CD4-positive, CD25-positive, alpha-beta regulatory T cell (primary cell): ENCODE results near the gene KCNK10. TPM values are rescaled to one million over a fixed set of nuclear protein-coding genes. Genes with fewer than 3 reads are reported as not detected.

Experiments used
- ATAC-seq, 2 donors: fragments of 150-1000 bp; cut with Tn5 transposase; one replicate each; pipeline ENCODE4 v1.10.0; 2021; ENCODE audit warnings: low read depth in 2 of 2, moderate number of reproducible peaks in 2 of 2, moderate library complexity in 1 of 2
- DNase-seq, 3 donors: peaks; one replicate each; pipeline versions ENCODE4 v3.0.0 to v3.0.0-alpha.2; 2012 to 2022; ENCODE audit warnings: mixed read lengths in 1 of 3
- H3K27ac ChIP-seq: one replicate; pipeline ENCODE4 v1.7.0; 2013; ENCODE audit warnings: mild to moderate bottlenecking, low read length; ENCODE audit not compliant: insufficient read depth, poor library complexity, severe bottlenecking
- H3K27me3 ChIP-seq: one replicate; pipeline ENCODE4 v1.7.0; 2013; ENCODE audit warnings: low read length; ENCODE audit not compliant: control insufficient read depth, insufficient read depth
- H3K36me3 ChIP-seq: one replicate; pipeline ENCODE4 v1.7.0; 2013; ENCODE audit warnings: mild to moderate bottlenecking, low read length, moderate library complexity; ENCODE audit not compliant: control insufficient read depth, insufficient read depth
- H3K4me1 ChIP-seq: 2 replicates; pipeline ENCODE4 v1.7.0; 2013; ENCODE audit warnings: mild to moderate bottlenecking, low read length; ENCODE audit not compliant: insufficient read depth, control insufficient read depth, poor library complexity, severe bottlenecking
- H3K4me3 ChIP-seq: one replicate; pipeline ENCODE4 v1.7.0; 2013; ENCODE audit warnings: low read depth, mild to moderate bottlenecking, low read length, moderate library complexity
- H3K9me3 ChIP-seq, 2 experiments: 1 replicate in 1 of 2; 2 replicates in 1 of 2; pipeline ENCODE4 v1.7.0; 2013; ENCODE audit warnings: low read length in 2 of 2, mild to moderate bottlenecking in 1 of 2, moderate library complexity in 1 of 2; ENCODE audit not compliant: control insufficient read depth in 2 of 2
- H3K27ac Mint-ChIP-seq, 3 donors: one replicate each; pipeline ENCODE4 v1.8.0; 2020 to 2022; ENCODE audit warnings: mild to moderate bottlenecking in 3 of 3, mixed read lengths in 3 of 3, moderate library complexity in 2 of 3
- H3K27me3 Mint-ChIP-seq: one replicate; pipeline ENCODE4 v1.8.0; 2022; ENCODE audit warnings: mild to moderate bottlenecking, mixed read lengths
- H3K36me3 Mint-ChIP-seq: one replicate; pipeline ENCODE4 v1.8.0; 2020; ENCODE audit warnings: mixed read lengths
- H3K4me1 Mint-ChIP-seq, 4 donors: one replicate each; pipeline ENCODE4 v1.8.0; 2020 to 2022; ENCODE audit warnings: mixed read lengths in 4 of 4, mild to moderate bottlenecking in 1 of 4
- H3K4me3 Mint-ChIP-seq, 4 donors: one replicate each; pipeline ENCODE4 v1.8.0; 2020 to 2022; ENCODE audit warnings: mild to moderate bottlenecking in 4 of 4, mixed read lengths in 4 of 4, moderate library complexity in 3 of 4
- H3K9me3 Mint-ChIP-seq, 7 donors: one replicate each; pipeline ENCODE4 v1.8.0; 2020 to 2022; ENCODE audit warnings: mixed read lengths in 7 of 7, mild to moderate bottlenecking in 3 of 7, moderate library complexity in 2 of 7
- polyA plus RNA-seq, 4 donors: library from polyadenylated mRNA; unstranded; fragments of 300-500 nt; fragmentation: Illumina TruSeq; gene quantifications; one replicate each; pipeline ENCODE4 v1.2.3, GENCODE V29; 2021
- total RNA-seq: library from RNA; stranded (reverse); gene quantifications from one replicate; pipeline ENCODE4 v1.2.3, GENCODE V29; 2022

Gene KCNK10
- total and polyA plus RNA-seq, 5 donors from 2014 or later = not detected

DNA sequence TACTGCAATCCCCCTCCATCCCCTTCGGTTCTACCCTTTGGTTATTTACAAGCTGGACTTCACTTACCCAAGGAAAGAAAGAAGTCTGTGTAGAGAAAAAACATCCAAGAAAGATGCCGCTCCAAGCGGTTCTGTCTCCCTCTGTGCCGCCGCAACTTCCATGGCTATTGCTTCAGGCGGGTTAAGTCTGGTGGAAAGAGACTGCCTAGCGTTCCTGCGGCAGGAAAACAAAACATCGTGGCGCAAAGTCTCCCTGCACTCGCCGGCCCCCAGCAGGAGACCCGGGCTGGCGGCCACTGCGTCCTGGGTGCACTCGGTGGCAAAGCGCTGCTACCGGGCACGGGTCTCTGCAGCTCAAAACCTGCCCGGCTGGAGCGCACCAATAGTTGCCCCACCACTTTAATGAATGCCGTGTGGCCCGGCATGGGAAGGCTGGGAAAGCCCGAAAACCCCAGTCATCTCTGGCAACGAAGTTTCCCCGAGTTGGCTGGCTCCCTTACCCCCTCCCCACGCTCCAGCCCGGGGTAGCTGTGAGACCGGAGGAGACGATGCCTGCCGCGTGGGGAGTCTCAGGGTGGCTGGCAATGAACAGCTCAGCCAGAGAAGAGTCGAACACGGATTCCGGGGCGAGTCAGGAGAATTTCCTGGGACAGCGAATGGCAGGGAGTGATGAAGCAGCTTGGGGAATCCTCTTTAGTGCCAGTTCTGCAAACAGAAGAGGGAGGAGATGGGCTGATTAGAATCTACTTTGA lies 3.5 kb upstream of the KCNK10 start:
- ATAC-seq (no peak), DNase-seq (no peak)
- Mint-ChIP-seq H3K27me3 (peaks cover 56% of the 10 kb centered on the region), H3K36me3 (no peaks in the 10 kb centered on the region), H3K9me3 (peaks cover 0 to 1% (median 0%) of the 10 kb centered on the region in 7 donors), H3K27ac (no peak overlapping the region), H3K4me1 (peaks cover 0 to 7% (median 0%) of the 10 kb centered on the region in 4 donors), H3K4me3 (no peak overlapping the region)
- Histone ChIP-seq H3K27ac (no peak overlapping the region), H3K4me1 (no peaks in the 10 kb centered on the region), H3K9me3 (no peaks in the 10 kb centered on the region), H3K4me3 (no peak overlapping the region), H3K36me3 (no peaks in the 10 kb centered on the region), H3K27me3 (peaks cover 41% of the 10 kb centered on the region)

DNA sequence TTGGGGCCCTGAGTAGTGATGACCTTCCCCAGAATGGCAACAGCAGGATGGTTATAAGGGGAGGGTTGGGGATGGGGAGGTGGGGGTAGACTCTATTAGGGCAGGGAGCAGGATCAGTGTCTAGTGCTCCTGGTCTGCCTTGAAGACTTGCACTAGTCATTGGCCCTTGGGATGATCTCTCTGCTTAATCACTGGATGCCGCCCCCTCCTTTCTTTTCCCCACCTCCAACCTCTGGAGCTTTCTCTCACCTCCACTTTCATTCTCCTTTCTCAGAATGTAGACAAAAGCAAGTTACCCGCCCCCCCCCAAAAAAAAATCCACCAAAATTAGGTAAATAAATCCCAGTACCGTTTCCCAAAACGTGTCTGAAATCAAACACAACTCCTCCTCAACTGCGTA lies 2.8 kb upstream of the KCNK10 start:
- no peaks in the 10 kb centered on the region for H3K36me3 Mint-ChIP-seq
- DNase-seq (no peak), ATAC-seq (no peak)
- Histone ChIP-seq H3K4me3 (no peak overlapping the region), H3K27me3 (peaks cover 42% of the 10 kb centered on the region), H3K36me3 (no peaks in the 10 kb centered on the region), H3K4me1 (no peaks in the 10 kb centered on the region), H3K27ac (no peak overlapping the region), H3K9me3 (no peaks in the 10 kb centered on the region)
- peaks cover 56% of the 10 kb centered on the region for H3K27me3 Mint-ChIP-seq
- H3K27ac Mint-ChIP-seq = no peak overlapping the region
- no peak overlapping the region for H3K4me3 Mint-ChIP-seq
- peaks cover 0 to 7% (median 0%) of the 10 kb centered on the region in 4 donors for H3K4me1 Mint-ChIP-seq
- peaks cover 0 to 1% (median 0%) of the 10 kb centered on the region in 7 donors for H3K9me3 Mint-ChIP-seq

GRCh38 chr14:88324930-88325329 lies 1.9 kb upstream of the KCNK10 start:
- H3K9me3 Mint-ChIP-seq = peaks cover 0 to 1% (median 0%) of the 10 kb centered on the region in 7 donors
- H3K4me3 Mint-ChIP-seq = no peak overlapping the region
- H3K27ac Mint-ChIP-seq = no peak overlapping the region
- H3K36me3 Mint-ChIP-seq = no peaks in the 10 kb centered on the region
- Histone ChIP-seq H3K9me3 (no peaks in the 10 kb centered on the region), H3K36me3 (no peaks in the 10 kb centered on the region), H3K27ac (no peak overlapping the region), H3K4me1 (no peaks in the 10 kb centered on the region), H3K4me3 (no peak overlapping the region), H3K27me3 (peaks cover 45% of the 10 kb centered on the region)
- no peak for DNase-seq
- H3K27me3 Mint-ChIP-seq = peaks cover 50% of the 10 kb centered on the region
- no peak for ATAC-seq
- H3K4me1 Mint-ChIP-seq = peaks cover 0 to 7% (median 0%) of the 10 kb centered on the region in 4 donors

DNA sequence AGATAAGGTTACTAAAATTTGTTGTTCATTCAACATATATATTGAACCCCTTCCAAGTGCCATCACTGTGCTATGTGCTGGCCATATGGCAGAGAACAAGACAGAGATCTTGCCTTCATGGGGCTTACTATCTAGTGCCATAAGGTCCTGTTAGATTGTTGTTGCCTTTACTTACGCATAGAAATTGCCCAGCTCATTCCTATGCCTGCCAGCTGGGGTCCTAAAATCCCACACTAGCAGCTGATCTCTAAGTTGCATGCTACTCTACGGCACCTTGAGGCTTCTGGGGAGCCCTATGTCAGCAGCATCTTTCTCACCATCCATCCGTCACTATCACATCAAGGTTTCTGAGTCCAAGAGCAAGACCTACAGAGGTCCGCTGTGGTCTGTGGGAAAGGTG lies 1.4 kb upstream of the KCNK10 start:
- Mint-ChIP-seq H3K4me3 (no peak overlapping the region), H3K9me3 (peaks cover 0 to 1% (median 0%) of the 10 kb centered on the region in 7 donors), H3K27me3 (peaks cover 50% of the 10 kb centered on the region), H3K27ac (no peak overlapping the region), H3K4me1 (peaks cover 0 to 7% (median 0%) of the 10 kb centered on the region in 4 donors), H3K36me3 (no peaks in the 10 kb centered on the region)
- ATAC-seq (no peak), DNase-seq (no peak)
- H3K4me3 ChIP-seq = no peak overlapping the region
- H3K9me3 ChIP-seq = no peaks in the 10 kb centered on the region
- peaks cover 45% of the 10 kb centered on the region for H3K27me3 ChIP-seq
- H3K27ac ChIP-seq = no peak overlapping the region
- no peaks in the 10 kb centered on the region for H3K4me1 ChIP-seq
- no peaks in the 10 kb centered on the region for H3K36me3 ChIP-seq

GRCh38 chr14:88323523-88324199 lies 592 bp upstream of the KCNK10 start:
- no peak overlapping the region for H3K27ac ChIP-seq
- Mint-ChIP-seq H3K27ac (no peak overlapping the region), H3K4me3 (peak overlapping the region in 1 of 4 donors; percentile 23), H3K36me3 (no peaks in the 10 kb centered on the region), H3K9me3 (peaks cover 0 to 1% (median 0%) of the 10 kb centered on the region in 7 donors), H3K27me3 (peaks cover 44% of the 10 kb centered on the region), H3K4me1 (peaks cover 0 to 7% (median 0%) of the 10 kb centered on the region in 4 donors)
- no peaks in the 10 kb centered on the region for H3K9me3 ChIP-seq
- no peak for DNase-seq
- no peaks in the 10 kb centered on the region for H3K36me3 ChIP-seq
- no peak overlapping the region for H3K4me3 ChIP-seq
- no peaks in the 10 kb centered on the region for H3K4me1 ChIP-seq
- ATAC-seq = no peak
- peaks cover 42% of the 10 kb centered on the region for H3K27me3 ChIP-seq

DNA sequence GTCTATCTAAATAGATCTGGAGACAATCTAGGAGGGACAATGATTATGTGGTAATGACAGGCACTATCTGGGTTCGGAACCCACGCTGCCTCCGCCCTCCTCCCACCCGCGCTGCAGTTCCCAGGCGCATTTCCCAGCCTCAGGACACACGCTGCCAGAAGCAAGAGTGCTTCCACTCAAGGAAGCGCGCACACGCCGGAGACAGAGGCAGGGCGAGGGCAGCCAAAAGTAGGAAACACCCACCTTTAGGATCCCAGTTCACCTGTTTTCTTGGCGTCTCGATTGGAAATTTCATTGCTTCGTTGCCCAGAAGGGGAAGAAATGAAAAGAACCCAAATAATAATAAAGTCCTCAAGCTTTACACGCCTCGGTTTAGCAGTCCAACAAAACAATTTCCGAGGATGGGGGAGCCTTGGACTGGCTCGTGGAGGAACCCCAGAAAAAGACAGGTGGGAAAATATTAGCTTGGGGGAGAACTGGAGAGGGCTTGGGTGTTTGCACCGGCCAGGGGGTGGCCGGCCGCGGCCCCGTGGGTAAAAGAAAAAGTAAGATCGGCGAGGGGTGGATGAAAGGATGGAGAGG lies 474 bp downstream of the KCNK10 start:
- H3K4me3 ChIP-seq = no peak overlapping the region
- H3K27me3 Mint-ChIP-seq = peaks cover 41% of the 10 kb centered on the region
- H3K4me3 Mint-ChIP-seq = peak overlapping the region in 1 of 4 donors; percentile 34
- no peaks in the 10 kb centered on the region for H3K36me3 Mint-ChIP-seq
- peaks cover 0 to 7% (median 0%) of the 10 kb centered on the region in 4 donors for H3K4me1 Mint-ChIP-seq
- no peak overlapping the region for H3K27ac Mint-ChIP-seq
- DNase-seq = no peak
- no peak for ATAC-seq
- H3K36me3 ChIP-seq = no peaks in the 10 kb centered on the region
- no peak overlapping the region for H3K27ac ChIP-seq
- no peaks in the 10 kb centered on the region for H3K9me3 ChIP-seq
- H3K4me1 ChIP-seq = no peaks in the 10 kb centered on the region
- H3K27me3 ChIP-seq = peaks cover 38% of the 10 kb centered on the region
- peaks cover 0 to 1% (median 0%) of the 10 kb centered on the region in 7 donors for H3K9me3 Mint-ChIP-seq

DNA sequence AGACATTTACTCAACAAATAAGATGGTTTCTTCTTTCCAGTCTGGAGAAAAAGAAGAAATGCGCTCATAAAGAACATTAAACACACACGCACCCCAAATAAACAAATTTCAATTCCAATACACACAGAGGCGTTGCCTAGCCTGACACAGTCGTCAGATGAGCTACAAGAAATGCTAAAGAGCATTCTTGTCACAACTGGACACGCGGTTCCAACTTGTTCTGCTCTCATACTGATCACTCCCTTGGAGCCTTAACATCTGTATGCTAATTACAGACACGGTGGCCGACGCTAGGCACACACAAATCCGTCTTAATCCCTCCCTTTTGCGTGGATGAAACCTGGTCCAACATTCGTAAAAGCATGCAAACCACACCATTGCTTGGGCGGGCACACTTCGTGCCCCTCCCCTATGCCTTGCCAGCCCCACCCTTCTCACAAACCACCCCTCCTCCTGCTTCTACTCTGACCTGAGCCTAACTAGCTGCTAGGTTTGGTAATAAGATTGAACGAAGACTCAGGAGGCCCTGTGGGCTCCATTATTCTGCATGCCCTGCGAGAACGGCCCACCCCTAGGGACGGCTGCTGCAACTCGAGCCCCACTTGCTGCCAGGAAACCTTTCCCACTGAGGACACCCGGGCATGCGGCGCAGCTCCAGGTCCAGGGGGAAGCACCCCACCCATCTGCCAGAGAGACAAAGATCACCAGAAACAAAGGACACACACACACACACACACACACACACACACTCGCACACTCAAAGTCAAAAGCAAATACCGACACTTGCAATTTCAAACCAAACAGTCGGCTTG lies 1.2 kb downstream of the KCNK10 start:
- no peak for ATAC-seq
- H3K27me3 Mint-ChIP-seq = peaks cover 34% of the 10 kb centered on the region
- Histone ChIP-seq H3K27ac (no peak overlapping the region), H3K4me1 (no peaks in the 10 kb centered on the region), H3K27me3 (peaks cover 35% of the 10 kb centered on the region), H3K36me3 (no peaks in the 10 kb centered on the region), H3K4me3 (no peak overlapping the region), H3K9me3 (no peaks in the 10 kb centered on the region)
- no peaks in the 10 kb centered on the region for H3K36me3 Mint-ChIP-seq
- H3K9me3 Mint-ChIP-seq = peaks cover 0 to 1% (median 0%) of the 10 kb centered on the region in 7 donors
- peaks cover 0 to 7% (median 0%) of the 10 kb centered on the region in 4 donors for H3K4me1 Mint-ChIP-seq
- H3K4me3 Mint-ChIP-seq = no peak overlapping the region
- DNase-seq = no peak
- H3K27ac Mint-ChIP-seq = no peak overlapping the region
